ENCODE measurements around the gene OR4N2.
"Not testable (repeated sequence)": the region's sequence is repeated elsewhere in the genome, so short reads cannot be mapped to it uniquely, and the experiment has no call there.

OR4N2 gene, protein sequence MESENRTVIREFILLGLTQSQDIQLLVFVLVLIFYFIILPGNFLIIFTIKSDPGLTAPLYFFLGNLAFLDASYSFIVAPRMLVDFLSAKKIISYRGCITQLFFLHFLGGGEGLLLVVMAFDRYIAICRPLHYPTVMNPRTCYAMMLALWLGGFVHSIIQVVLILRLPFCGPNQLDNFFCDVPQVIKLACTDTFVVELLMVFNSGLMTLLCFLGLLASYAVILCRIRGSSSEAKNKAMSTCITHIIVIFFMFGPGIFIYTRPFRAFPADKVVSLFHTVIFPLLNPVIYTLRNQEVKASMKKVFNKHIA

DNA sequence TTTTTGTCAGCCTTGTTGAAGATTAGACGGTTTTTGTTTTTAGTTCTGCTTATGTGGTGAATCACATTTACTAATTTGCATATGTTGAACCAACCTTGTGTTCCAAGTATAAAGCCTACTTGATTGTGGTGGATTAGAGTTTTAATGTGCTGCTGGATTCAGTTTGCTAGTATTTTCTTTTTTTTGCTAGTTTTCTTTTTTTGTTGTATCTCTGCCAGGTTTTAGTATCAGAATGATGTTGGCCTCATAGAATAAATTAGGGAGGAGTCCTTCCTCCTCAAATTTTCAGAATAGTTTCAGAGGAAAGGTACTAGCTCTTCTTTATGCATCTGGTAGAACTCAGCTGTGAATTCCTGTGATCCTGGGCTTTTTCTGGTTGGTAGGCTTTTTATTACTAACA is at the start of gene OR4N2:
Gene OR4N2 (plus strand): TSS at position 301 of the 400 bp plus-strand sequence. CDS start 23,679 bp downstream, outside the sequence.
- DNase-seq = not testable (repeated sequence)

- DNase-seq = no peak
Observed at GRCh38 chr14:19754172-19754571, 49.4 kb upstream of the OR4N2 start.

GRCh38 chr14:19771491-19771890 is 32.1 kb upstream of the OR4N2 start:
- not testable (repeated sequence) for DNase-seq

GRCh38 chr14:19771895-19772430 is 31.6 kb upstream of the OR4N2 start:
- DNase-seq = no peak

GRCh38 chr14:19772454-19772853 is 31.1 kb upstream of the OR4N2 start:
- DNase-seq = not testable (repeated sequence)

GRCh38 chr14:19773204-19773603 is 30.4 kb upstream of the OR4N2 start, which contains the start of gene OR4M1:
OR4M1 (plus strand) TSS chr14:19773504; CDS start chr14:19780323, 6,819 bp downstream.
- DNase-seq = not testable (repeated sequence)

GRCh38 chr14:19775587-19775986 is 28.0 kb upstream of the OR4N2 start:
- no peak for DNase-seq

- DNase-seq = not testable (repeated sequence)
Observed at GRCh38 chr14:19785848-19786247, 17.7 kb upstream of the OR4N2 start.

DNA sequence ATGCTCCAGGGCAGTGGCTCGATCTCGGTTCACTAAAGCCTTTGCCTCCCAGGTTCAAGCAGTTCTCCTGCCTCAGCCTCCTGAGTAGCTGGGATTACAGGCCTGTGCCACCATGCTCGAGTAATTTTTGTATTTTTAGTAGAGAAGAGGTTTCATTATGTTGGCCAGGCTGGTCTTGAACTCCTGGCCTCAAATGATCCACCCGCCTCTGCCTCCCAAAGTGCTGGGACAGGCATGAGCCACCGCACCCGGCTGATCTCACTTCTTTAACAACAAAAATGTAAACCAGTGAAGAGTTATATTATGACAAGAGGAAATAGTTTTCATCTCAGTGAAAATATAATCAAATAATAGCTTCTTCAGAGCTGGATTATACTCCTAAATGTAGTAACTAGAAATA is 16.3 kb upstream of the OR4N2 start:
- DNase-seq = not testable (repeated sequence)

DNA sequence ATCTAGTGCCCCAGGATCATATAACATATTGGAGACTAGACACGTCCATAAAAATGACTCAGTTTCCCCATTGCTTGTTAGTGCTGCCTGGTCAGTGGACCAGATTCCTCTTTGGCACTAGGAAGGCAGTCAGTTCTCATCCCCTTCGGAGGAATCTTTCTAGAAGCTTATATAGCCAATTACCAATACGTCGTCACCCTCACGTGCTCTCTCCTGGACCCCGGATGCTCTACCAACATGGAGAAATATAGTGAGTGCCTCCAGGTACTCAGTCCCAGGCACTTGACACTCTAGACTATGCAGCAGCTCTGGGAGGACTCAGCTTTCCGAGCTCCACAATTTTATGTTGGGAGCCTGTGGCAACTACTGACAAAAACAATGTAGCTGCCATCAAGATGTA is 15.4 kb upstream of the OR4N2 start:
- not testable (repeated sequence) for DNase-seq

DNA sequence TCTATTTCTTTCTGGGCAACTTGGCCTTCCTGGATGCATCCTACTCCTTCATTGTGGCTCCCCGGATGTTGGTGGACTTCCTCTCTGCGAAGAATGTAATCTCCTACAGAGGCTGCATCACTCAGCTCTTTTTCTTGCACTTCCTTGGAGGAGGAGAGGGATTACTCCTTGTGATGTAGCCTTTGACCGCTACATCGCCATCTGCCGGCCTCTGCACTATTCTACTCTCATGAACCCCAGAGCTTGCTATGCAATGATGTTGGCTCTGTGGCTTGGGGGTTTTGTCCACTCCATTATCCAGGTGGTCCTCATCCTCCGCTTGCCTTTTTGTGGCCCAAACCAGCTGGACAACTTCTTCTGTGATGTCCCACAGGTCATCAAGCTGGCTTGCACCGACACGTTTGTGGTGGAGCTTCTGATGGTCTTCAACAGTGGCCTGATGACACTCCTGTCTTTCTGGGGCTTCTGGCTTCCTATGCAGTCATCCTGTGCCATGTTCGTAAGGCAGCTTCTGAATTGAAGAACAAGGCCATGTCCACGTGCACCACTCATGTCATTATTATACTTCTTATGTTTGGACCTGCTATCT is 7.0 kb upstream of the OR4N2 start:
- DNase-seq = not testable (repeated sequence)

DNA sequence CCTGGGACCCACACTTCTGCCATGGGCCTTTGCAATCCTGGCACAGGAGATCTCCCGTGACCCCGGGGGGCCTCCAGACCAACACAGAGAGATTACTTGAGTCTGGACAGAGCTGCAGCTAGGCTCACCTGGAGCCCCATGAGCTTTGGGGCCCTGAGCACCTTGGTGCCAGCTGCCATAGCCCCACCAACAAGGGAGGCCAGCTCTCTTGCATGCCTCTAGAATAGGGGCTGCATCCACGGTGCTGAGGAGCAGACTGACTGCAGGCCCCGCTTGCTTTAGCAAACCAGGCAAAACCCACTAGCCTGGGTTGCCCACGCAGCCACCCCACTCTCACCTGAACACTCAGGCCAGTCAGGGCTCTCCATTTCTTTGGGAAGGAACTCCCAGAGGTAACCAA is 3.7 kb upstream of the OR4N2 start:
- no peak for DNase-seq

DNA sequence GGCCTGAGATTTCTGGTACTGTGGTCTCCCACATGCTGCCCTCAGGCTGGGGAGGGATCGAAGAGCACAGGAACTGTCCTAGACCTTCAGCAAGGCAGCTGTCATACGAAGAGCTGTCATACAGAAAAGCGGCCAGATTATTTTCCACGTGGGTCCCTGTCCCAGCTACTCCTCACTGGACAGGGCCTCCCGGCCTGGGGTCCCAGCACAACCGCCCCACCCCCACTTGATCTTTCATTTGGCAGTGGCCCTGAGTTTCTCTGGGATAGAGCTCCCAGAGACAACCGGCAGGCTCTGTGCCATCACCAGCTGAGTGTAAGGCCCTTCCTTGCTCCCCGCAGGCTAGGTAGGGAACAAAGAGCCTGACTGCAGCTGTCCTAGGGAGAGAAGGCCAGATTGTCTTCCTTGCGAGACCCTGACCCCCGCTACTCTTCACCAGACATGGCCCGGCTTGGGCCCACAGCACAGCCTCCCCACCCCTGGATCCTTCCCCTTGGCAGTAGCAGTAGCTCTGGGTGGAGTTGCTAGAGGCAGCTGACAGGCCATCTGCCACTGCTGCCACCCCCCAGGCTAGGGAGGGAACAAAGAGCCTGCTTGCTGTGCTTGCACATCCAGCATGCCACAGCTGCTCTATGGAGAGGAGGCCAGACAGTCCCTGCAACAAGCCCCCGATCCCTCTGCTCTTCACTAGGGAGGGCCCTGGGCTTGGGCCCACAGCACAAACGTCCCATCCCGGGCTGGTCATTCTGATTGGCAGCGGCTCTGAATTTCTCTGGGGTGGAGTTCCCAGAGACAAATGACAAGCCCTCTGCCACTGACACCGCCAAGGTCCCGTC is 3.1 kb upstream of the OR4N2 start:
- no peak for DNase-seq

- no peak for DNase-seq
Observed at GRCh38 chr14:19801118-19801464, 2.5 kb upstream of the OR4N2 start.

GRCh38 chr14:19813171-19813920 is 9.8 kb downstream of the OR4N2 start:
- DNase-seq = not testable (repeated sequence)

GRCh38 chr14:19819879-19820278 is 16.3 kb downstream of the OR4N2 start:
- not testable (repeated sequence) for DNase-seq

DNA sequence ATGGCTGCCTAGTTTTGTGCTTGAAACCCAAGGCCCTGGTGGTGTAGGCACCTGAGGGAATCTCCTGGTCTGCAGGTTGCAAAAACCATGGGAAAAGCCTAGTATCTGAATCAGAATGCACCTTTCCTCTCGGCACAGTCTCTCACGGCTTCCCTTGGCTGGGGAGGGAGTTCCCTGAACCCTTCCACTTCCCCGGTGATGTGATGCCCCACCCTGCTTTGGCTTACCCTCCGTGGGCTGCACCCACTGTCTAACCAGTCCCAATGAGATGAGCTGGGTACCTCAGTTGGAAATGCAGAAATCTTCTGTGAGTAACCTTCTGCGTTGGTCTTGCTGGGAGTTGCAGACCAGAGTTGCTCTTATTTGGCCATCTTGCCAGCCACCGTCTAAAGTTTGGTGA is 17.4 kb downstream of the OR4N2 start:
- not testable (repeated sequence) for DNase-seq

- DNase-seq = no peak
Observed at GRCh38 chr14:19823178-19823577, 19.6 kb downstream of the OR4N2 start.

DNA sequence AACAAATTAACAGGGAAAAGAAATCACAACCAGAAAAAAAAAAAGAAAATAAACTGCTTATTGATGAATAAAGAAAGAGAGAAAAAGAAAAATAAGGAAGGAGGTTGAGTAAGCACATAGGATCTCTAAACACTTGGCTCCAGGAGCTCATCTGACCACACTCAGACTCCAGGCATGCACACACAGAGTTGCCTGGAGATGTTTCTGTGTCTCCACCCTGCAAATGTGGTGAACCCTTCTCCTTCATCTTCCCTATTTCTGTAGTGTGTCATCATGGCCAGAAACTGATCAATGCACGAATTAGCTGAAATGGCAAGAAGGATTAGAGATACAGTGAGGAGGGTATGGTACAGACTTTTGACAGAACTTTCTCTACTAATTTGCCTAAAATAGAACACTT is 20.2 kb downstream of the OR4N2 start:
- no peak for DNase-seq

DNA sequence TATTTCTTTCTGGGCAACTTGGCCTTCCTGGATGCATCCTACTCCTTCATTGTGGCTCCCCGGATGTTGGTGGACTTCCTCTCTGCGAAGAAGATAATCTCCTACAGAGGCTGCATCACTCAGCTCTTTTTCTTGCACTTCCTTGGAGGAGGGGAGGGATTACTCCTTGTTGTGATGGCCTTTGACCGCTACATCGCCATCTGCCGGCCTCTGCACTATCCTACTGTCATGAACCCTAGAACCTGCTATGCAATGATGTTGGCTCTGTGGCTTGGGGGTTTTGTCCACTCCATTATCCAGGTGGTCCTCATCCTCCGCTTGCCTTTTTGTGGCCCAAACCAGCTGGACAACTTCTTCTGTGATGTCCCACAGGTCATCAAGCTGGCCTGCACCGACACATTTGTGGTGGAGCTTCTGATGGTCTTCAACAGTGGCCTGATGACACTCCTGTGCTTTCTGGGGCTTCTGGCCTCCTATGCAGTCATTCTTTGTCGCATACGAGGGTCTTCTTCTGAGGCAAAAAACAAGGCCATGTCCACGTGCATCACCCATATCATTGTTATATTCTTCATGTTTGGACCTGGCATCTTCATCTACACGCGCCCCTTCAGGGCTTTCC is 24.2 kb downstream of the OR4N2 start:
- not testable (repeated sequence) for DNase-seq

DNA sequence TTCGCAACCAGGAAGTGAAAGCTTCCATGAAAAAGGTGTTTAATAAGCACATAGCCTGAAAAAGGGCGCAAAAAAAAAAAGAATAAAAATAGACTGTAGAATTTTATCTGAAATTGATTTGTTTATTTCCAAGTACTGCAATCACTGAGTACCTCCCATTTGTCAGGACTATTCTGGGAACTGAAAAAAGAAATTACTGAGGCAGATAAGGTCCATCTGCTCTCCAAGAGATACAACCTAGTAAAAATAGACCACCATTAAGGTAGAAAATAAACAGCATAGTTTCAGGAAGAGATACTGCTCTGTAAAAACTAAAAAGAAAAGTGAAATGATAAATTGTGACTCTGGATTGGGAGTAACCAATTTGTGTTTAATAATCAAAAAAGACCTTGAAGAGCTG is 24.7 kb downstream of the OR4N2 start:
- DNase-seq = no peak

GRCh38 chr14:19834203-19834848 is 30.8 kb downstream of the OR4N2 start:
- not testable (repeated sequence) for DNase-seq
